ENCODE results near the gene SMCO2. TPM values are rescaled to one million over a fixed set of nuclear protein-coding genes. Genes with fewer than 3 reads are reported as not detected.

The SMCO2 gene
- total RNA-seq, 1 donor from 2014 or later = not detected

- Histone ChIP-seq H3K27me3 (ENCODE audit: control insufficient read depth in 3 of 3, insufficient read depth in 3 of 3, low read length in 3 of 3) (no peaks in the 10 kb centered on the region), H3K9ac (ENCODE audit: low read depth in 1 of 3, low read length in 3 of 3) (no peak overlapping the region), H3K27ac (ENCODE audit: low read depth, low read length) (no peak overlapping the region), H3K36me3 (ENCODE audit: control insufficient read depth in 3 of 3, insufficient read depth in 3 of 3, low read length in 3 of 3) (no peaks in the 10 kb centered on the region), H3K4me3 (ENCODE audit: low read length in 3 of 3) (no peak overlapping the region), H3K4me1 (ENCODE audit: control insufficient read depth in 3 of 3, insufficient read depth in 3 of 3, low read length in 3 of 3) (peaks cover 0 to 5% (median 3%) of the 10 kb centered on the region in 3 donors), H3K9me3 (ENCODE audit: control insufficient read depth in 3 of 3, low read length in 3 of 3) (no peaks in the 10 kb centered on the region)
Observed at GRCh38 chr12:27428466-27428865, 18.1 kb upstream of the SMCO2 start.

- H3K4me3 ChIP-seq (ENCODE audit: low read length in 3 of 3) = no peak overlapping the region
- no peaks in the 10 kb centered on the region for H3K36me3 ChIP-seq (ENCODE audit: control insufficient read depth in 3 of 3, insufficient read depth in 3 of 3, low read length in 3 of 3)
- H3K9me3 ChIP-seq (ENCODE audit: control insufficient read depth in 3 of 3, low read length in 3 of 3) = no peaks in the 10 kb centered on the region
- no peaks in the 10 kb centered on the region for H3K27me3 ChIP-seq (ENCODE audit: control insufficient read depth in 3 of 3, insufficient read depth in 3 of 3, low read length in 3 of 3)
- H3K9ac ChIP-seq (ENCODE audit: low read depth in 1 of 3, low read length in 3 of 3) = peak overlapping the region in 1 of 3 donors; percentile 17
- peaks cover 0 to 4% (median 2%) of the 10 kb centered on the region in 3 donors for H3K4me1 ChIP-seq (ENCODE audit: control insufficient read depth in 3 of 3, insufficient read depth in 3 of 3, low read length in 3 of 3)
- no peak overlapping the region for H3K27ac ChIP-seq (ENCODE audit: low read depth, low read length)
Observed at GRCh38 chr12:27429606-27430005, 16.9 kb upstream of the SMCO2 start.

- H3K9ac ChIP-seq (ENCODE audit: low read depth in 1 of 3, low read length in 3 of 3) = no peak overlapping the region
- no peak overlapping the region for H3K27ac ChIP-seq (ENCODE audit: low read depth, low read length)
- H3K4me3 ChIP-seq (ENCODE audit: low read length in 3 of 3) = no peak overlapping the region
- no peaks in the 10 kb centered on the region for H3K36me3 ChIP-seq (ENCODE audit: control insufficient read depth in 3 of 3, insufficient read depth in 3 of 3, low read length in 3 of 3)
- H3K4me1 ChIP-seq (ENCODE audit: control insufficient read depth in 3 of 3, insufficient read depth in 3 of 3, low read length in 3 of 3) = peaks cover 0 to 5% (median 0%) of the 10 kb centered on the region in 3 donors
- no peaks in the 10 kb centered on the region for H3K9me3 ChIP-seq (ENCODE audit: control insufficient read depth in 3 of 3, low read length in 3 of 3)
- no peaks in the 10 kb centered on the region for H3K27me3 ChIP-seq (ENCODE audit: control insufficient read depth in 3 of 3, insufficient read depth in 3 of 3, low read length in 3 of 3)
Observed at GRCh38 chr12:27431185-27431584, 15.4 kb upstream of the SMCO2 start.

GRCh38 chr12:27434673-27435565, 11.6 kb upstream of the SMCO2 start:
- no peaks in the 10 kb centered on the region for H3K27me3 ChIP-seq (ENCODE audit: control insufficient read depth in 3 of 3, insufficient read depth in 3 of 3, low read length in 3 of 3)
- H3K36me3 ChIP-seq (ENCODE audit: control insufficient read depth in 3 of 3, insufficient read depth in 3 of 3, low read length in 3 of 3) = no peaks in the 10 kb centered on the region
- H3K4me1 ChIP-seq (ENCODE audit: control insufficient read depth in 3 of 3, insufficient read depth in 3 of 3, low read length in 3 of 3) = peaks cover 0 to 5% (median 0%) of the 10 kb centered on the region in 3 donors
- no peak overlapping the region for H3K27ac ChIP-seq (ENCODE audit: low read depth, low read length)
- no peak overlapping the region for H3K4me3 ChIP-seq (ENCODE audit: low read length in 3 of 3)
- H3K9ac ChIP-seq (ENCODE audit: low read depth in 1 of 3, low read length in 3 of 3) = no peak overlapping the region
- no peaks in the 10 kb centered on the region for H3K9me3 ChIP-seq (ENCODE audit: control insufficient read depth in 3 of 3, low read length in 3 of 3)

- Histone ChIP-seq H3K27me3 (ENCODE audit: control insufficient read depth in 3 of 3, insufficient read depth in 3 of 3, low read length in 3 of 3) (no peaks in the 10 kb centered on the region), H3K36me3 (ENCODE audit: control insufficient read depth in 3 of 3, insufficient read depth in 3 of 3, low read length in 3 of 3) (no peaks in the 10 kb centered on the region), H3K4me1 (ENCODE audit: control insufficient read depth in 3 of 3, insufficient read depth in 3 of 3, low read length in 3 of 3) (peaks cover 0 to 5% (median 0%) of the 10 kb centered on the region in 3 donors), H3K27ac (ENCODE audit: low read depth, low read length) (no peak overlapping the region), H3K4me3 (ENCODE audit: low read length in 3 of 3) (no peak overlapping the region), H3K9me3 (ENCODE audit: control insufficient read depth in 3 of 3, low read length in 3 of 3) (no peaks in the 10 kb centered on the region), H3K9ac (ENCODE audit: low read depth in 1 of 3, low read length in 3 of 3) (no peak overlapping the region)
Observed at GRCh38 chr12:27436029-27436428, 10.5 kb upstream of the SMCO2 start.

GRCh38 chr12:27436768-27437167, 9.8 kb upstream of the SMCO2 start:
- Histone ChIP-seq H3K4me1 (ENCODE audit: control insufficient read depth in 3 of 3, insufficient read depth in 3 of 3, low read length in 3 of 3) (peaks cover 0 to 5% (median 0%) of the 10 kb centered on the region in 3 donors), H3K27me3 (ENCODE audit: control insufficient read depth in 3 of 3, insufficient read depth in 3 of 3, low read length in 3 of 3) (no peaks in the 10 kb centered on the region)

GRCh38 chr12:27437839-27438238, 8.7 kb upstream of the SMCO2 start:
- H3K4me1 ChIP-seq (ENCODE audit: control insufficient read depth in 3 of 3, insufficient read depth in 3 of 3, low read length in 3 of 3) = peaks cover 0 to 5% (median 0%) of the 10 kb centered on the region in 3 donors

More at GRCh38 chr12:27436768-27437167, 9.8 kb upstream of the SMCO2 start:
- no peak overlapping the region for H3K27ac ChIP-seq (ENCODE audit: low read depth, low read length)
- H3K9me3 ChIP-seq (ENCODE audit: control insufficient read depth in 3 of 3, low read length in 3 of 3) = no peaks in the 10 kb centered on the region
- H3K9ac ChIP-seq (ENCODE audit: low read depth in 1 of 3, low read length in 3 of 3) = no peak overlapping the region
- no peaks in the 10 kb centered on the region for H3K36me3 ChIP-seq (ENCODE audit: control insufficient read depth in 3 of 3, insufficient read depth in 3 of 3, low read length in 3 of 3)
- H3K4me3 ChIP-seq (ENCODE audit: low read length in 3 of 3) = no peak overlapping the region

GRCh38 chr12:27447761-27448160, 1.2 kb downstream of the SMCO2 start:
- Histone ChIP-seq H3K4me3 (ENCODE audit: low read length in 3 of 3) (no peak overlapping the region), H3K27ac (ENCODE audit: low read depth, low read length) (no peak overlapping the region), H3K27me3 (ENCODE audit: control insufficient read depth in 3 of 3, insufficient read depth in 3 of 3, low read length in 3 of 3) (no peaks in the 10 kb centered on the region), H3K36me3 (ENCODE audit: control insufficient read depth in 3 of 3, insufficient read depth in 3 of 3, low read length in 3 of 3) (no peaks in the 10 kb centered on the region), H3K9me3 (ENCODE audit: control insufficient read depth in 3 of 3, low read length in 3 of 3) (peaks cover 0 to 4% (median 2%) of the 10 kb centered on the region in 3 donors), H3K4me1 (ENCODE audit: control insufficient read depth in 3 of 3, insufficient read depth in 3 of 3, low read length in 3 of 3) (no peaks in the 10 kb centered on the region), H3K9ac (ENCODE audit: low read depth in 1 of 3, low read length in 3 of 3) (no peak overlapping the region)

More at GRCh38 chr12:27437839-27438238, 8.7 kb upstream of the SMCO2 start:
- Histone ChIP-seq H3K9ac (ENCODE audit: low read depth in 1 of 3, low read length in 3 of 3) (no peak overlapping the region), H3K36me3 (ENCODE audit: control insufficient read depth in 3 of 3, insufficient read depth in 3 of 3, low read length in 3 of 3) (no peaks in the 10 kb centered on the region), H3K9me3 (ENCODE audit: control insufficient read depth in 3 of 3, low read length in 3 of 3) (no peaks in the 10 kb centered on the region), H3K27me3 (ENCODE audit: control insufficient read depth in 3 of 3, insufficient read depth in 3 of 3, low read length in 3 of 3) (no peaks in the 10 kb centered on the region), H3K4me3 (ENCODE audit: low read length in 3 of 3) (no peak overlapping the region), H3K27ac (ENCODE audit: low read depth, low read length) (no peak overlapping the region)

GRCh38 chr12:27449026-27449425, 2.5 kb downstream of the SMCO2 start:
- Histone ChIP-seq H3K36me3 (ENCODE audit: control insufficient read depth in 3 of 3, insufficient read depth in 3 of 3, low read length in 3 of 3) (no peaks in the 10 kb centered on the region), H3K4me1 (ENCODE audit: control insufficient read depth in 3 of 3, insufficient read depth in 3 of 3, low read length in 3 of 3) (no peaks in the 10 kb centered on the region), H3K9ac (ENCODE audit: low read depth in 1 of 3, low read length in 3 of 3) (no peak overlapping the region), H3K9me3 (ENCODE audit: control insufficient read depth in 3 of 3, low read length in 3 of 3) (peaks cover 0 to 4% (median 2%) of the 10 kb centered on the region in 3 donors), H3K4me3 (ENCODE audit: low read length in 3 of 3) (no peak overlapping the region), H3K27ac (ENCODE audit: low read depth, low read length) (no peak overlapping the region), H3K27me3 (ENCODE audit: control insufficient read depth in 3 of 3, insufficient read depth in 3 of 3, low read length in 3 of 3) (no peaks in the 10 kb centered on the region)

- Histone ChIP-seq H3K36me3 (ENCODE audit: control insufficient read depth in 3 of 3, insufficient read depth in 3 of 3, low read length in 3 of 3) (no peaks in the 10 kb centered on the region), H3K9ac (ENCODE audit: low read depth in 1 of 3, low read length in 3 of 3) (no peak overlapping the region), H3K27me3 (ENCODE audit: control insufficient read depth in 3 of 3, insufficient read depth in 3 of 3, low read length in 3 of 3) (no peaks in the 10 kb centered on the region), H3K27ac (ENCODE audit: low read depth, low read length) (no peak overlapping the region), H3K4me1 (ENCODE audit: control insufficient read depth in 3 of 3, insufficient read depth in 3 of 3, low read length in 3 of 3) (no peaks in the 10 kb centered on the region), H3K9me3 (ENCODE audit: control insufficient read depth in 3 of 3, low read length in 3 of 3) (peaks cover 0 to 4% (median 2%) of the 10 kb centered on the region in 3 donors), H3K4me3 (ENCODE audit: low read length in 3 of 3) (no peak overlapping the region)
Observed at GRCh38 chr12:27449893-27450534, 3.5 kb downstream of the SMCO2 start.
